Stimulated activated CD4-positive, alpha-beta T cell treated with anti-CD3 and anti-CD28 coated beads, TNF-alpha, amount 100 ng/mL, for 4 hours (primary cell): ENCODE measurements around the gene PRKCE.

Experiments
- DNase-seq, 3 experiments: peaks; one replicate each; pipeline ENCODE4 v3.0.0-alpha.2; 2020; ENCODE audit warnings: low read depth in 3 of 3

The PRKCE gene

DNA sequence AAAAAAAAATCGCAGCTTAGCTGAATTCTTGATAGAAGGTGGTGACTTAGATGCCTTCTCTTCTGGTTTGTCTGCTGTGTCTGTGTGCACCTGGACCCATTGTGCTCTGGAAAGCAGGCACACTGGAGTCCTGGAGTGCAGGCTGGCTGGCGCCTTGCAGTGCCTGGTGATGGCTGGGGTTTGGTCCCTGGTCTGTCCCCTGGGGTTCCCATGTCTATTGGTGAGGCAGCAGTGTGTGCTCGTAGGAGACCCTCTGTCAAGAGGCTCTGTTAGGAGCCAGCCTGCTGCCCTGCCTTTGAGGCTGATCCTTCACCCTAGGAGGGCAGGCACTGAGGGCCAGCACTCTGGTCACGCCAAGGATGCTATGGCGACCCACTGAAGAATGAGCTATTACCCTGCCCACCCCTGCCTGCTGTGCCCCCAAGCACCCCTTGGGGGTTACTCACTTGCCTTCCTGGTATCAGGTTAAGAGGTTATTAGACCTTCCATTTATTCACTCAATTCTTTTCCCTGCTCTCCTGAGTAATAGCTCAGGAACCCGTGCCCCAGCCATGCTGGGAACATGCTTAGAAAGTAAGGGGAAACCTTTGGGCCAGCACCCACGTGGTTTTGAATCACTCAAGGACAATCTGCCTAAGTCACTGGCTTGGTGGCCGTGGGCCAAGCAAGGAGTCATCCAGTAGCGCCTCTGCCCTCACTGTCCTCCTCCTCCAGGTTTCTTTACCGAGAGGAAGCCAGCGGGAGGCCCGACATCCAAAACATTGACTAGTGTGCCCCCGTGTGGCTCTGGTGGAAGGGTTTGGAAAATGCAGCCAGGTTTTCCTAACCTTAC is 284.5 kb downstream of the PRKCE start:
- no peak for DNase-seq

- no peak for DNase-seq
Observed at GRCh38 chr2:45936623-45936979, 285.1 kb downstream of the PRKCE start.

GRCh38 chr2:45937990-45938389 is 286.5 kb downstream of the PRKCE start:
- DNase-seq: no peak

- DNase-seq: no peak
Observed at GRCh38 chr2:45938649-45939511, 287.4 kb downstream of the PRKCE start.

DNA sequence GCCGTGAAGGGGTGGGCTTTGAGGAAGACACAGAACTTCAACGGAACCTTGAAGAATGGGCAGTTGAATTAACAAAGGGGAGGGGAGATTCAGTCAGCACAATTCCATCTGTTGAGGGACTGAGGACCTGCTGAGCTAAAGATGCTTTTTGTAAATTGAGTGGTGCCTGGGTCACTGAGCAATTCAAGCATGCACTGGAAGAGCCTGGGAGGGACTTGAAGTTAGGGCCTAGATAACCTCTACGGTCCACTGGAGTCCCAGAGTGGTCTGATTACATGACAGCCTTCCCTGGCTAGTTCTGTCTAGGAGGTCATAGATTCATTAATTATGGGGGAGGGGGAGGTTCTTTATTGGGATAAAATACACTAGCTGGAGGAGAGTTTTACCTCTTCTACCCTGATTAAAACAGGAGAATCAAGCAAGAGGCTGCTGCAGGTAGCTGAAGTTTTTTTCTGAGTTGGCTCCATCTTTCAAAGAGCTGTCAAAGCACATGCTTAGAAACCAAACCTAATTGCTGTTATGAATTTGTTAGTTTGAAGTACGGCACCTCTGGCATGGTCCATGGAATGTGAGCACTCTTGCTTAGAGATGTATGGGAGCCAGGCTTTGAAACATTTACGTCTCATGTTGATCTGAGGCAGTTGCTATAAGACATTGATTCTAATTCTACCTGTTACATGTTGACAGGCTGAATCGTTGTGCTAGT is 290.2 kb downstream of the PRKCE start:
- DNase-seq: no peak

- no peak for DNase-seq
Observed at GRCh38 chr2:45942237-45942738, 290.8 kb downstream of the PRKCE start.

GRCh38 chr2:45943219-45944044 is 292.0 kb downstream of the PRKCE start:
- no peak for DNase-seq

DNA sequence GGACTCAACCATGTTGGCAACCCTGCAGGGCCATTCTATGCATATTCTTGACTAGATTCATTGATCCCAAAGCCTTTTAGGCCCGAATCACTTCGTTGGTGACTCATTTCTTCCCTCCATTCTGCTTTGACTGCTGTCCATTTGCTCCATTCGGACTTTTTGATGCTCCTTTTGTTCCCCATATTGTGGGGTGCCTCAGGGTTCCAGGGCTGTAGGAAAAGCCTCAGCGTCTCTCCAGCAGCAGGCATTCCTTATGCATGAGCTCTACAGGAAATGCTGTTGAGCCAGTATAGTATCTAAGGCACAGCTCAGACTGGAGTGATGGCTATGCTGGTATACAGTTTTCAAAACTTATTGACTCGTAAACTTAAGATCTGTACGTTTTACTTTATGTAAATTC is 292.6 kb downstream of the PRKCE start:
- no peak for DNase-seq

- DNase-seq: no peak
Observed at GRCh38 chr2:45945302-45945717, 293.8 kb downstream of the PRKCE start.

GRCh38 chr2:45946023-45946422 is 294.5 kb downstream of the PRKCE start:
- no peak for DNase-seq

GRCh38 chr2:45950606-45951005 is 299.1 kb downstream of the PRKCE start:
- DNase-seq: no peak

- no peak for DNase-seq
Observed at GRCh38 chr2:45951025-45951727, 299.7 kb downstream of the PRKCE start.

GRCh38 chr2:45952591-45952990 is 301.1 kb downstream of the PRKCE start:
- DNase-seq: no peak

- no peak for DNase-seq
Observed at GRCh38 chr2:45953376-45954027, 302.0 kb downstream of the PRKCE start.

DNA sequence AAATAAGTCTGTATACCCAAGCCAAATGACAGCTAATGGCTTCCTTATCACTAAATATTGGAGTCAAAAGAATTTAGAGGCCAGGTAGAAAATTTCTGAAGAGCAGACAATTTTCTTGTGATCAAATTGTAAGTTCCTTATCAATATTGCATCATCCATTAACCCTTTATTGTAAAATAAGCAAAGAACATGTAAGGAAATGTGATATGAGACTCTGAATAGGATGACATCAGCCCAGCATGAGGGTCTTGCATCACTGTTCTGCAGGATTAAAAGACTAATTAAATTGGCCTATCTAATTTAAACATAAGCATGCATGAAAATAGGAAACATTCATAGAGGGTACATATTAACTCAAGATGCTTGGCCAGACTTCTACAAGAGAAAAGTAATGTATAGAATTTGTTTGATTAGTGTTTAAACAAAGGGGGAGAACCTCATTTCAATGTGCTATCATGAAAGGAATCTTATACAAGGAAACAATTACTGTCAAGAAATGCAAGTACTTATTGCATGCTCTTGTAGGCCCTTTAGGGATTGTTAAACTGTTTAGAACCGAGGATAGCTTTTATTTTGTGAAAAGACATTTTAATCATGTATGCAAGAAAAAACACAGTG is 302.9 kb downstream of the PRKCE start:
- no peak for DNase-seq

GRCh38 chr2:45957533-45958227 is 306.2 kb downstream of the PRKCE start:
- DNase-seq: no peak

DNA sequence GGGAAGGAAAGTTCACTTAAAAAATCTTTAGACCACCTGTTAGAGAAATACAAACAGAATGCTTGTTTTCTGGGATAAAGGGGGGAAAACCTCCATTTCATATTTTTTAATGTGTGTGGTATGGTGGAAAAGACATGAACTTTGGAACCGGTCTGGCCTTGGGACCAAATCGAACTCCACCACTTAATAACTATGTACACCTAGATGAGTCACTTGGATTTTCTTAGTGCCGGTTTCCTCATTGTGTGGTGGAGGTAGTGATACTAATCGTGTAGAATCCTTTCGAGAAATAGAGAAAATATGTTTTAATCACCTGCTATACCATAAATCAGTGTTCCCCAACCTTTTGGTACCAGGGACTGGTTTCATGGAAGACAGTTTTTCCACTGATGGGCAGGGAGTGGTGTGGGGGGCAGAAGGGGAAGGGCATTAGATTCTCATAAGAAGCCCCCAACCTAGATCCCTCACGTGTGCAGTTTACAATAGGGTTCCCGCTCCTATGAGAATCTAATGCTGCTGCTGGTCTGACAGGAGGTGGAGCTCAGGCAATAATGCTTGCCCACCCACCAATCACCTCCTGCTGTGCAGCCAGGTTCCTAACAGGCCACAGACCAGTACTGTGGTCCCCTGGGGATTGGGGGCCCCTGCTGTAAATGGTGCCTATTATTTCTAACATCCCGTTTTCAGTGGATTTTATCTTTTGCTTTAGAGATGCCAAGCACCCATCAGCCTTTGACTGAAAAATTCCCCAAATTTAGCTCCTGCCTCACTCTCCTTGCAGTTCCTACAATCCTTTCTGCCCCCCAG is 308.8 kb downstream of the PRKCE start:
- no peak for DNase-seq
